PC-3 (cell line): Measurements from ENCODE around the gene CRTC2. TPM values are rescaled to one million over a fixed set of nuclear protein-coding genes. Genes with fewer than 3 reads are reported as not detected.

Experiments used
- ATAC-seq: fragments of 200-7000 bp; cut with Tn5 transposase; 2 replicates; pipeline ENCODE4 v1.9.1; 2020; ENCODE audit warnings: mild to moderate bottlenecking, moderate library complexity
- BruUV-seq: library from RNA; stranded (reverse); fragments of 400-500 nt; replicated peaks from 2 replicates; lab custom pipeline; 2021; lab: Mats Ljungman, UMichigan
- CTCF ChIA-PET: fragments of 300-600 bp; sonication (Branson Sonifier 250); formaldehyde crosslinking; loops from one replicate; lab custom pipeline; 2022; ENCODE audit warnings: antibody characterized with exemption; lab: Charles Lee
- POLR2A ChIA-PET: fragments of 300-600 bp; sonication (Branson Sonifier 250); formaldehyde crosslinking; loops from one replicate; lab custom pipeline; 2022; ENCODE audit warnings: antibody characterized with exemption; ENCODE audit not compliant: unreplicated experiment; lab: Charles Lee
- DNase-seq: peaks from one replicate; pipeline ENCODE4 v3.0.0-alpha.2; 2015
- H2AFZ ChIP-seq: fragments of 300-600 bp; sonication (generic); 2 replicates; pipeline ENCODE4 v1.6.0; 2016; ENCODE audit warnings: antibody characterized with exemption, low read length
- H3F3A ChIP-seq: fragments of 300-600 bp; sonication (generic); one replicate; pipeline ENCODE4 v1.6.0; 2017; ENCODE audit warnings: antibody characterized with exemption, low read length, control low read depth, mild to moderate bottlenecking; ENCODE audit not compliant: unreplicated experiment
- H3K27ac ChIP-seq: fragments of 300-600 bp; sonication (generic); 2 replicates; pipeline ENCODE4 v1.5.1; 2016; ENCODE audit warnings: mild to moderate bottlenecking, low read length
- H3K27me3 ChIP-seq: fragments of 300-600 bp; sonication (generic); 2 replicates; pipeline ENCODE4 v1.6.1; 2016; ENCODE audit warnings: low read length, mixed read lengths
- H3K36me3 ChIP-seq: fragments of 300-600 bp; sonication (generic); 2 replicates; pipeline ENCODE4 v1.6.1; 2016; ENCODE audit warnings: low read depth, mixed run types, low read length, mixed read lengths
- H3K4me1 ChIP-seq: fragments of 300-600 bp; sonication (generic); 2 replicates; pipeline ENCODE4 v1.5.1; 2016; ENCODE audit warnings: low read length; ENCODE audit not compliant: insufficient read depth
- H3K4me2 ChIP-seq: fragments of 300-600 bp; sonication (generic); 2 replicates; pipeline ENCODE4 v1.6.0; 2016; ENCODE audit warnings: low read length
- H3K4me3 ChIP-seq: fragments of 300-600 bp; sonication (generic); 2 replicates; pipeline ENCODE4 v1.5.1; 2016; ENCODE audit warnings: mild to moderate bottlenecking, low read length, mixed read lengths
- H3K79me2 ChIP-seq: fragments of 300-600 bp; sonication (generic); 2 replicates; pipeline ENCODE4 v1.6.1; 2017; ENCODE audit warnings: low read length, mixed read lengths
- H3K9ac ChIP-seq: fragments of 300-600 bp; sonication (generic); 2 replicates; pipeline ENCODE4 v1.6.0; 2016; ENCODE audit warnings: mild to moderate bottlenecking, low read length
- H3K9me2 ChIP-seq: fragments of 300-600 bp; sonication (generic); replicated peaks from 2 replicates; pipeline ENCODE4 v1.6.1; 2016; ENCODE audit warnings: mixed run types, low read length, mixed read lengths
- H3K9me3 ChIP-seq: fragments of 300-600 bp; sonication (generic); 2 replicates; pipeline ENCODE4 v1.6.1; 2016; ENCODE audit warnings: low read length, mixed read lengths
- H4K20me1 ChIP-seq: fragments of 300-600 bp; sonication (generic); 2 replicates; pipeline ENCODE4 v1.6.1; 2016; ENCODE audit warnings: low read length, mixed read lengths
- CTCF ChIP-seq: fragments of 300-600 bp; sonication (generic); conservative IDR thresholded peaks from 2 replicates; pipeline ENCODE4 v1.5.1; 2017; ENCODE audit warnings: antibody characterized with exemption, low read depth, mild to moderate bottlenecking, low read length
- EZH2 ChIP-seq: fragments of 300-600 bp; sonication (generic); IDR thresholded peaks from one replicate; pipeline ENCODE4 v1.6.1; 2017; ENCODE audit warnings: antibody characterized with exemption, mild to moderate bottlenecking, low read length; ENCODE audit not compliant: unreplicated experiment
- EZH2phosphoT487 ChIP-seq: fragments of 300-600 bp; sonication (generic); IDR thresholded peaks from 2 replicates; pipeline ENCODE4 v1.6.1; 2018; ENCODE audit warnings: mild to moderate bottlenecking, antibody characterized with exemption, low read length, borderline replicate concordance
- intact Hi-C: fragments of 100-400 bp; cut with micrococcal nuclease; formaldehyde crosslinking; loops from 2 replicates; pipeline ENCODE4 v1.9.0; 2023
- microRNA-seq: library from miRNA; unstranded; fragments of <30 nt; microRNA quantifications from one replicate; pipeline ENCODE4 v1.1.0, GENCODE V29; 2020; ENCODE audit not compliant: unreplicated experiment
- total RNA-seq: library from RNA; depleted of rRNA; stranded (reverse); fragments of >200 nt; gene quantifications from 2 replicates; pipeline ENCODE4 v1.2.3, GENCODE V29; 2014; rRNA removed

The CRTC2 gene
- total RNA-seq, 1 experiment from 2014 or later = 21.0 TPM

GRCh38 chr1:153903841-153904455 lies 54.5 kb downstream of the CRTC2 start:
- no peak for DNase-seq
- Histone ChIP-seq H3K9ac (no peak overlapping the region), H3K4me1 (no peaks in the 10 kb centered on the region), H3K27me3 (no peaks in the 10 kb centered on the region), H3K4me3 (no peak overlapping the region), H3K36me3 (peaks cover 9% of the 10 kb centered on the region), H3K9me3 (no peaks in the 10 kb centered on the region), H3K79me2 (peaks cover 96% of the 10 kb centered on the region), H3K9me2 (no peaks in the 10 kb centered on the region), H3F3A (peaks cover 4% of the 10 kb centered on the region), H2AFZ (no peak overlapping the region), H3K4me2 (no peak overlapping the region), H4K20me1 (0 out of 2 replicates have a peak, but pooled peaks cover 12% of the 10 kb centered on the region), H3K27ac (no peak overlapping the region)
- ChIA-PET CTCF (no interaction called here), POLR2A (interaction anchor here (0.6 kb wide), 2 partner anchors 8 to 54 kb away, joined by 7 to 11 read pairs; partner anchors contain the start of gene CRTC2)
- no TSS peak for BruUV-seq
- TF ChIP-seq EZH2 (no peak), EZH2phosphoT487 (no peak), CTCF (no peak)
- no peak for ATAC-seq
- intact Hi-C loops = no loop called here

- Histone ChIP-seq H2AFZ (no peak overlapping the region), H3K27ac (no peak overlapping the region), H3K4me3 (no peak overlapping the region), H3K9me2 (no peaks in the 10 kb centered on the region), H3K27me3 (no peaks in the 10 kb centered on the region), H3K36me3 (peaks cover 4% of the 10 kb centered on the region; the same call in 1 of the 2 replicates), H3K9ac (no peak overlapping the region), H3K79me2 (peaks cover 69% of the 10 kb centered on the region), H3K4me2 (no peak overlapping the region), H4K20me1 (no peaks in the 10 kb centered on the region), H3K4me1 (no peaks in the 10 kb centered on the region), H3F3A (no peaks in the 10 kb centered on the region), H3K9me3 (no peaks in the 10 kb centered on the region)
- CTCF ChIA-PET = no interaction called here
- DNase-seq (no peak), ATAC-seq (no peak)
- TF ChIP-seq EZH2phosphoT487 (no peak), CTCF (no peak), EZH2 (no peak)
- intact Hi-C loops = no loop called here
- POLR2A ChIA-PET = no interaction called here
- no TSS peak for BruUV-seq
Measured at GRCh38 chr1:153899509-153899908, 58.9 kb downstream of the CRTC2 start.

Small RNA genes within 50 kb of the gene (microRNA-seq; reads per million reads assigned to microRNA genes)
- gene MIR6737 = not detected

Other genes with a start within 250 kb of the CRTC2 start
- 46.5 and 57.4 TPM in 2 replicates for gene INTS3, start 230.6 kb downstream of the CRTC2 start, total RNA-seq
- 6.3 and 9.2 TPM in 2 replicates for gene SLC27A3, start 183.2 kb downstream of the CRTC2 start, total RNA-seq
- gene GATAD2B, start 35.6 kb downstream of the CRTC2 start, total RNA-seq = 7.2 and 11.7 TPM in 2 replicates
- 27.3 and 38.0 TPM in 2 replicates for gene DENND4B, start 11.9 kb downstream of the CRTC2 start, total RNA-seq
- 201 and 224 TPM in 2 replicates for gene SLC39A1, start 4.9 kb upstream of the CRTC2 start, total RNA-seq
- gene CREB3L4, start 9.3 kb upstream of the CRTC2 start, total RNA-seq = 22.9 and 28.7 TPM in 2 replicates
- gene JTB, start 19.1 kb upstream of the CRTC2 start, total RNA-seq = 377 and 388 TPM in 2 replicates
- 41.2 and 42.3 TPM in 2 replicates for gene RAB13, start 27.7 kb upstream of the CRTC2 start, total RNA-seq
- 1,964 and 2,544 TPM in 2 replicates for gene RPS27, start 32.1 kb upstream of the CRTC2 start, total RNA-seq
- 0.04 TPM in 1 of 2 replicates, not detected in the other for gene NUP210L, start 196.5 kb upstream of the CRTC2 start, total RNA-seq
- 428 and 524 TPM in 2 replicates for gene TPM3, start 233.5 kb upstream of the CRTC2 start, total RNA-seq
- gene CFAP141, start 247.7 kb upstream of the CRTC2 start, total RNA-seq = not detected in 2 replicates